A549 (cell line): ENCODE measurements around the gene DCUN1D5.

ENCODE experiments used
- BHLHE40 ChIP-seq: IDR thresholded peaks from 2 replicates; pipeline ENCODE4 v1.6.1; 2012; ENCODE audit warnings: low read depth, low read length, inconsistent platforms
- CBX8 ChIP-seq: fragments of 200-600 bp; sonication (generic); IDR thresholded peaks from 2 replicates; pipeline ENCODE4 v1.6.1; 2016
- CTCF ChIP-seq: fragments of >200 bp; sonication (Bioruptor Twin); formaldehyde crosslinking; IDR thresholded peaks from 3 replicates; pipeline ENCODE4 v1.5.1; 2016
- FOXS1 ChIP-seq: fragments of 250-450 bp; sonication (Bioruptor Pico); IDR thresholded peaks from 2 replicates; pipeline ENCODE4 v1.5.0; 2020; ENCODE audit warnings: mild to moderate bottlenecking, moderate library complexity
- JUN ChIP-seq, 2 experiments: fragments of >200 bp; sonication (Bioruptor Twin); formaldehyde crosslinking; IDR thresholded peaks; 2 replicates in 1 of 2; 3 replicates in 1 of 2; pipeline ENCODE4 v1.6.1; 2016 to 2017
- MAFK ChIP-seq: fragments of 450-650 bp; IDR thresholded peaks from 2 replicates; pipeline ENCODE4 v1.6.1; 2014; ENCODE audit not compliant: partially characterized antibody
- MAX ChIP-seq: IDR thresholded peaks from 2 replicates; pipeline ENCODE4 v1.6.1; 2012
- PHF8 ChIP-seq: fragments of 200-600 bp; sonication (generic); IDR thresholded peaks from 2 replicates; pipeline ENCODE4 v1.6.1; 2016; ENCODE audit warnings: low read depth, mild to moderate bottlenecking, antibody characterized with exemption, moderate library complexity, borderline replicate concordance
- POLR2A ChIP-seq: IDR thresholded peaks from 2 replicates; pipeline ENCODE4 v1.6.1; 2012; ENCODE audit warnings: mild to moderate bottlenecking, low read length
- REST ChIP-seq: fragments of 200-600 bp; sonication (generic); IDR thresholded peaks from 2 replicates; pipeline ENCODE4 v1.6.1; 2016; ENCODE audit warnings: antibody characterized with exemption, mild to moderate bottlenecking, moderate library complexity

GRCh38 chr11:103043826-103044678, 47.9 kb downstream of the DCUN1D5 start:
- TF ChIP-seq POLR2A, result no peak
- no peak for TF ChIP-seq MAFK
- TF ChIP-seq MAX, result no peak
- TF ChIP-seq CTCF, result no peak
- no peak for TF ChIP-seq FOXS1 (CRISPR knock-in tag)
- TF ChIP-seq PHF8, result no peak
- no peak for TF ChIP-seq JUN (IDR thresholded peaks at IDR 0.05)
- no peak for TF ChIP-seq REST
- no peak for TF ChIP-seq BHLHE40
- TF ChIP-seq CBX8, result no peak
